IPS-11a (cell line): Measurements from ENCODE around the gene CCDC88C.

Experiments used
- H3K4me3 ChIP-seq: one replicate; pipeline ENCODE4 v1.5.1; 2013; ENCODE audit warnings: low read depth, low read length, control low read depth

CCDC88C gene

GRCh38 chr14:91348845-91349465 lies 68.7 kb downstream of the CCDC88C start:
- no peak overlapping the region for H3K4me3 ChIP-seq

- no peak overlapping the region for H3K4me3 ChIP-seq
These were observed 70.8 kb downstream of the CCDC88C start for GRCh38 chr14:91346838-91347173.

GRCh38 chr14:91344096-91344495 lies 73.5 kb downstream of the CCDC88C start:
- no peak overlapping the region for H3K4me3 ChIP-seq

DNA sequence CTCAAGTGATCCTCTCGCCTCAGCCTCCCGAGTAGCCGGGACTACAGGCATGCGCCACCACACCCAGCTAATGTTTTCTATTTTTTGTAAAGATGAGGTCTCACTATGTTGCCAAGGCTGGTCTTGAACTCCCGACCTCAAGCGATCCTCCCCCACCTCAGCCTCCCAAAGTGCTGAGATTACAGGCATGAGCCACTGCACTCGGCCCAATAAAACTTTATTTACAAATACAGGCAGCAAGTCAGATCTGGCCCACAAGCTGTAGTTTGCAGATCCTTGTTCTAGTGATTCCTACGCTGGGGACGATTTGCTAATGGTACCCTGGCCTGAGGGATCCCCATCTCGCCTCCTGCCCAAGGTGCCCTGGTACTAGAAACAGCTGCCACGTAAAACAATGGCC lies 74.6 kb downstream of the CCDC88C start:
- H3K4me3 ChIP-seq = no peak overlapping the region

- H3K4me3 ChIP-seq = no peak overlapping the region
These were observed 75.3 kb downstream of the CCDC88C start for GRCh38 chr14:91342206-91342760.

- H3K4me3 ChIP-seq = no peak overlapping the region
These were observed 75.9 kb downstream of the CCDC88C start for GRCh38 chr14:91341751-91342154.

GRCh38 chr14:91341334-91341733 lies 76.3 kb downstream of the CCDC88C start:
- H3K4me3 ChIP-seq = no peak overlapping the region

DNA sequence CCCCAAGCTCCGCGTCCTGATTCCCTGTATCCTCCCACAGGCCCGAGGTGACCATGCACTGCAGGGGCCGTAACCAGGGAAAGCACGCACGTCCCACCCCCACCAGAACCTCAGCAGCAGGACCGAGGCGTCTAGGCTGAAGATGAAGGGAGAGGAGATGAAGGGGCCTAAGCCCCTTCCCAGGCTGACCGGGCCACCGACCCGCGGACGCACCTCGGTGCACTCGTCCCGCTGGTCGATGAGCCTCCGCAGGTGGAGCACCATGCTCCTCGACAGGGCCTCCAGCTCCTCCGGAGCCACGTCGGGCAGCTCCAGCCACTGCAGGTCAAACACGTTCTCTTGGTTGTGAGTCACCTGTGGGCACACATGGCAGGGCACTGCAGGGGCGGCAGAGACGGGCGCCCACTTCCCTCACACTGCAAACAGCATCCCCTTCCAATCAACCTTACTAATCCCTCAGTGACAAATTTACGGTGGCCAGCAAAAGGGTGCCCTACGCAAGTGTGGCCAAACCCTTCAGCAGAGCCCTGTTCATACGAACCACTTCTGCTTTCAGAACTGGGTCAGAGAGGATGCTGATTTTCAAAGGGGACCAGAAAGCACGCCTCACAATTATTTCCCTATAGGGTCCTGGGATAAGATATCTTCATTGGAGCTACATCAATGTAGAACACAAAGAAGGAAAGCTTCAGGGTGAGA lies 77.8 kb downstream of the CCDC88C start:
- H3K4me3 ChIP-seq = no peak overlapping the region

- H3K4me3 ChIP-seq = no peak overlapping the region
These were observed 78.5 kb downstream of the CCDC88C start for GRCh38 chr14:91339076-91339475.

DNA sequence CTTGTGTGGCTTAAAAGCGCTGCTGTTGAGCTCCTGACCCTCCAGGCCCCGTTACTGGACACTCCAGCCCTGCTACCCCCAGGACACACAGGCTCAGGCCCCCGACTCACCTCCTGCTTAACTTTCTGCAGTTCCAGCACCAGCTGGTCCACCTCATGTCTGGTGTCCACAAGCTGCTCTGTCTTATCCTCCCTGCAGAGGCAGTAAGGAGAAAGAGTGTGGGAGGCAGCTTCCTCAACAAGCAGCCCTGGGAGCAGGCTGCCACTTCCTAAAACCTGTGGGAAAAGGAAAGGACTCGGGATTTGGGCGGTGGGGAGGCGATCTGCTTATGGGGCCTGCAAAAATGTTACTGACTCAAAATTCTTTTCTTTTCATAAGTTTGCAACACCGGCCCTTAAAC lies 79.2 kb downstream of the CCDC88C start:
- H3K4me3 ChIP-seq = no peak overlapping the region

DNA sequence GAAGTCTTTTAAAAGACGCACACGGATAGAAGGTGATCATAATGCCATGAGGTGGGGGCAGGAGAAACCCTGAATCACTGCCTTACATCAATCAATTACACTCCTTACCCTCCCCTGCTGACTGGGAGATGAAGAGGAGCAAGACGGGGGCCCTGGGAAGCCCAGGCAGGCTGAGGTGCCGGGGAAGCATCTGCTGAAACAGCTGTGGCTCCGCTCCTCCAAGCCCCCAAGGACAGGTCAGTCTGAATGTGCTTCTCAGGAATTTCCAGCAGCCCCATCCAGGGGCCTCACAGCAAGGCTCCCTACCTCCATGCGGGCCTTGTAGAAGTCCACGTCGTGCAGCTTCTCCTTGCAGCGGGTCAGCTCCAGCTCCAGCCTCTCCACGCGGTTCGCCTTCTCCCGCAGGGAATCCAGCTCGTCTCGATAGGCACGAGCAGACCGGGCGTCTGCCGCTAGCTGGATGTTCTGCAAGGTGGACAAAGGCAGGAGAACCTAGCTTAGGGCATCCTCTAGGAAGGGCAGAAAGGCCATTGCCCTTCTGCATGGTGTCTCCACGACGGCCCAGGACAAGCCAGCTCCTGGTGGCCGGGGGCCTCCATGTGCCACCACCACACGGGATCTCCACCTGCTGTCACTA lies 79.8 kb downstream of the CCDC88C start:
- no peak overlapping the region for H3K4me3 ChIP-seq

- no peak overlapping the region for H3K4me3 ChIP-seq
These were observed 81.5 kb downstream of the CCDC88C start for GRCh38 chr14:91336093-91336450.

DNA sequence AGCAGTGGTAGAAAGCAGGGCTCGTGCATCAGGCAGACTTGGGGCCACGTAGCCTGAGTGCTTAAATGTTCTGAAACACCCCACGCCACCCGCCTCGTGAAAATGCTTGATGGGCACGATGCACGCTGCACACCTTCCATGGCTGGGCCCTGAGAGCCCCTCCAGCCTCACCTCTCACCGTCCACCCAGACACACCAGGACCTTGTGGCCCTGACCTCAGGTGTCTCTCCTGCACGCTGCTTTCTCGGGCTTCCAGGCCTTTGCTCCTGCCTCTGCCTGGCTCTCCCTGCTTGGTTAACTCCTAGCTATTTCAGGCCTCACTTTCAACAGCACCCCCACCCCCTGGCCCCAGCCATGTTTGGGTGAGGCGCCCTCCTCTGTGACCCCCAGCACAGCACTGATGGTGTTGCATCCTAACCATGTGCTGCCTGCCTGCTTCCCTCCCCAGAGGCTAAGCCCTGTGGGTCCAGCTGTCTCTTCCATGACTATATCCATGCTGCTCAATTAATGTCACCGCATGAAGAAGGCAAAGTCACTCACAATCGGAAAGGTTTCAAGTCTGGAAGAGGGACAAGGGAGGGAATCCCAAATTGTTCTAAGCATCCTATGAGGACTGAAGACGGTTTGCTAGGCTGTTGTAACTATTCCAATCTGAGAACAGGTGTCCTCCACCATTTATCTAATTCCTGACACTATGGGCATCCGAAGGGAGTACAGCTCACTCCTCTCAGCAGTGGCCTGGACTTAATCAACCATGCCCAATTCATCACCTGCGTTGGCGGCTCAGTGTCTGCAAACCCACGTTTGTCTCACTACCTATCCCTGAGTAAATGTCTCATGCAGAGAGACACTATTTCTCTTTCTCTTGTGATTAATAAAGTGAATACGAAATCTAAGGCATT lies 82.2 kb downstream of the CCDC88C start:
- no peak overlapping the region for H3K4me3 ChIP-seq

GRCh38 chr14:91333650-91334039 lies 84.0 kb downstream of the CCDC88C start:
- no peak overlapping the region for H3K4me3 ChIP-seq

DNA sequence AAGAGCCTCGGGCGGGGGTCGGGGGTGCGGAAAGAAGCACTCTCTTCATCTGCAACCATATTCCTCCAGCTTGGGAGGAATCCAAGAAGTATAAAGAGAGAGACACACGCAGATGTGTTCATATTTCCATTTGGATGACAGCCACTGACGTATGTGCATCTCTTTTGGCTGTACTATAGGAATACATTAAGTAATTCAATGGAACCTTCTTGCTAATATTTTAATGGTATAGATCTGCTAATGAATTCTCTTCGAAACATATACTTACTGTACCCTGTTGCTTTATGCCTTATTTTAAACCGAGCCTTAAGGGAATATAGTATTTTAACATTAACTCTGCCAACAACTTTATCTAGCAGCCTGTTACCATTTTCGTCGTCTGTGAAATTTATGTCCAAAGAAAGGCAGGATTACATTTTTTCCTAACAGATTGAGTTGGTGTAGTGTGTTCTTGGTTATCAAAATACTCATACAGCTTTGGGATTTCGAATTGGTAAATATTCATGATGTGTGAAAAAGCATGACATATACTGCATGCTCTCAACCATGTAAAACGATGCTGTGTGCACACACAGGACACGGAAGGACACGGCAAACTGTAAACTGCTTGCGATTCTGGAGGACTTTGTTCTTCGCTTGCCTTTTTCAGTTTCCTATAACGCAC lies 84.5 kb downstream of the CCDC88C start:
- no peak overlapping the region for H3K4me3 ChIP-seq

DNA sequence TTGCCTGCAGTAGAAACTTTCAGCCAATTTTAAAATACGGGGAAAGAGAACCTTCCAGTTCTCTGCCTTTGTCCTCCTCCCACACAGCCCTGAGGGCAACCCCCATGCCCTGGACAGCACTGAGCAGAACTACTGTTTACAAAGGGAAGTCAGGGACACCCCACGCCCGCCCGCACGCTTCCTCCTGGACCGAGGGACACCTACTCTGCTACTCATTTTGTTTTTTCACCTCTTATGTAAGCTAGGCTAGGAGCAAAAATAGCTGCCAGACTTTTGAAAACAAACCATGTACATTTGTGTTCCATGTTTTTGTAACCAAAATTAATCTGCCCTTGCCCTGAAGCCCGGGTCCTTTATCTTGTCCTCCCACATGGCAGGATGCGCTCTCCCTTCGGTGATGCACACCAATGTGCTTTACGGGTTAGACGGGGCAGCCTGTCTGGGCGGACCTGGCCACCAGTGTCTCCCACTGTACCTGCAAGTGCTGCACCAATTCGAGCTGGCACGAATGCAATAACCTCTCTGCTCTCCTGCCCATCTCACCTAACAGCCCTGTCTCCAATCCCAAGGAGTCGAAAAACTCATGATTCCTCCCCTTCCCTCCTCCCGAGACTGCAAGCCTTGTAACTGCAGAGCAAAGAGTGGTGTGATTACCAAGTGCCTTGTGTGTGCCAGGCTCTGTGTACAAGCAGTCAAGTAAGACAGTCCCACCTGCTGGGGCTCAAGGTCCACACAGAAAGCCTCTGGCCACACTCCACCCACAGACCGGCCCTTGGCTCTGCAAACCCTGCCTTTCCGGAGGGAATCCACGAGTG lies 85.2 kb downstream of the CCDC88C start:
- H3K4me3 ChIP-seq = no peak overlapping the region

DNA sequence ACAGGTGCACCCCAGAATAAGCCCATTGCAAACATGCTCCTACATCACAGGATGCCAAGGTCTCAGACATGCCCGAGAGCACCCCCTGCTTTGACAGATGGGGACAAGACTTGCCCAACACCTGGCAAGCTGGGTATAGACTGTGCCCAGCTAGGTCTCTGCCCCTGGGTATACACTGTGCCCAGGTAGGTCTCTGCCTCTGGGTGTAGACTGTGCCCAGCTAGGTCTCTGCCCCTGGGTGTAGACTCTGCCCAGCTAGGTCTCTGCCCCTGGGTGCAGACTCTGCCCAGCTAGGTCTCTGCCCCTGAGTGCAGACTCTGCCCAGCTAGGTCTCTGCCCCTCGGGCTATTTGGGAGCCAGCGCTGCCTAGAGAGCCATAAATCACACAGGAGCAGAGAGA lies 85.9 kb downstream of the CCDC88C start:
- H3K4me3 ChIP-seq = no peak overlapping the region

GRCh38 chr14:91330856-91331255 lies 86.8 kb downstream of the CCDC88C start:
- H3K4me3 ChIP-seq = no peak overlapping the region

GRCh38 chr14:91330096-91330696 lies 87.4 kb downstream of the CCDC88C start:
- no peak overlapping the region for H3K4me3 ChIP-seq
